Measurements from ENCODE around the gene KLHL21. TPM values are rescaled to one million over a fixed set of nuclear protein-coding genes. Genes with fewer than 3 reads are reported as not detected.
"Not testable (repeated sequence)": the region's sequence is repeated elsewhere in the genome, so short reads cannot be mapped to it uniquely, and the experiment has no call there.

Gene KLHL21
- total and polyA plus RNA-seq, 2 of the 4 experiments (the other 2 are of a cell fraction): 12.0 to 36.7 TPM

DNA sequence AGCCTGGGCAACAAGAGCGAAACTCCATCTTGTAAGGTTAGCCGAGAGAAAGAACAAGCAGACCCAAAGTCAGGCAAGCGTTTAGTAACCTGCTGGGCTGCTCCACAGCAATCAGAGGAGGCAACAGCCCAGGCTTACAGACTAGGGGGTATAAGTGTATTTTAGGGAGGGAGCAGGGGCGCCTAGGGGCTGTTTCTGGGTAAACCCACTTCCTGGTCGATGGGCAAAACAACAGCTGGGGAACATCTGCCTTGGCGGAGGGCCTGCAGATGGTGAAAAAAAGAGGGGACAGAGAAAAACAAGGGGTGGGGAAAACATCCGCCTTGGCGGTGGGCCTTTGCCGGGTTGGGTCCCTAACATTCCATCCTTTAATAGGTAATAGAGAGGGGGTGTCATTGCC is 42.4 kb downstream of the KLHL21 start:
- Histone ChIP-seq H3K4me3 (ENCODE audit: insufficient read depth, low read depth, low read length) (no peak overlapping the region), H3K4ac (ENCODE audit: low read depth, low read length) (no peak overlapping the region), H4K20me1 (ENCODE audit: insufficient read depth, low read length) (no peaks in the 10 kb centered on the region), H3K27ac (ENCODE audit: insufficient read depth, low read length) (no peak overlapping the region), H3K14ac (replicated peaks; ENCODE audit: low read depth, low read length) (no peak overlapping the region), H3K56ac (ENCODE audit: extremely low read depth, insufficient read depth, low read length) (no peak overlapping the region), H3K23ac (ENCODE audit: low read depth, low read length) (no peak overlapping the region), H4K8ac (ENCODE audit: low read depth in 2 of 2, low read length in 2 of 2) (no peak overlapping the region), H3K9me3 (ENCODE audit: control insufficient read depth, insufficient read depth, low read length) (no peaks in the 10 kb centered on the region), H3K79me1 (ENCODE audit: low read depth in 1 of 2, low read length in 2 of 2) (no peaks in the 10 kb centered on the region), H3K27me3 (ENCODE audit: control insufficient read depth, insufficient read depth, low read length) (peaks cover 27% of the 10 kb centered on the region), H2AFZ (replicated peaks; ENCODE audit: low read length, poor library complexity) (no peak overlapping the region), H3K9ac (ENCODE audit: low read depth, low read length) (no peak overlapping the region), H4K5ac (ENCODE audit: low read depth, low read length) (no peak overlapping the region), H3K18ac (ENCODE audit: low read depth, low read length) (no peak overlapping the region), H2BK5ac (ENCODE audit: low read depth, low read length, poor library complexity, severe bottlenecking) (no peak overlapping the region), H3K9me1 (ENCODE audit: insufficient read depth, low read length) (no peaks in the 10 kb centered on the region), H2AK9ac (replicated peaks; ENCODE audit: low read depth, low read length, poor library complexity) (no peak overlapping the region), H3K36me3 (ENCODE audit: control insufficient read depth, insufficient read depth, low read length) (no peaks in the 10 kb centered on the region), H3K4me2 (ENCODE audit: low read depth, low read length) (no peak overlapping the region), H2AK5ac (ENCODE audit: low read depth, low read length) (no peak overlapping the region), H2BK15ac (ENCODE audit: low read depth, low read length) (no peak overlapping the region), H2BK20ac (ENCODE audit: low read depth, low read length) (no peak overlapping the region), H4K91ac (ENCODE audit: insufficient read depth, low read depth, low read length) (no peak overlapping the region), H2BK120ac (ENCODE audit: low read depth, low read length) (no peak overlapping the region), H3K4me1 (ENCODE audit: control insufficient read depth, insufficient read depth, low read length) (no peaks in the 10 kb centered on the region)
- POLR2A ChIA-PET (ENCODE audit: unreplicated experiment): no interaction called here
- ATAC-seq (ENCODE audit: low read depth) (no peak), DNase-seq (no peak)
- in situ Hi-C loops (cut with MboI; ENCODE audit: low sequenced_read_pairs) (no loop called here), dilution Hi-C loops (cut with HindIII; ENCODE audit: low sequenced_read_pairs, unreplicated experiment) (no loop called here), intact Hi-C loops (cut with micrococcal nuclease) (no loop called here)
- CTCF ChIA-PET: no interaction called here
- TF ChIP-seq, protein P1, sequence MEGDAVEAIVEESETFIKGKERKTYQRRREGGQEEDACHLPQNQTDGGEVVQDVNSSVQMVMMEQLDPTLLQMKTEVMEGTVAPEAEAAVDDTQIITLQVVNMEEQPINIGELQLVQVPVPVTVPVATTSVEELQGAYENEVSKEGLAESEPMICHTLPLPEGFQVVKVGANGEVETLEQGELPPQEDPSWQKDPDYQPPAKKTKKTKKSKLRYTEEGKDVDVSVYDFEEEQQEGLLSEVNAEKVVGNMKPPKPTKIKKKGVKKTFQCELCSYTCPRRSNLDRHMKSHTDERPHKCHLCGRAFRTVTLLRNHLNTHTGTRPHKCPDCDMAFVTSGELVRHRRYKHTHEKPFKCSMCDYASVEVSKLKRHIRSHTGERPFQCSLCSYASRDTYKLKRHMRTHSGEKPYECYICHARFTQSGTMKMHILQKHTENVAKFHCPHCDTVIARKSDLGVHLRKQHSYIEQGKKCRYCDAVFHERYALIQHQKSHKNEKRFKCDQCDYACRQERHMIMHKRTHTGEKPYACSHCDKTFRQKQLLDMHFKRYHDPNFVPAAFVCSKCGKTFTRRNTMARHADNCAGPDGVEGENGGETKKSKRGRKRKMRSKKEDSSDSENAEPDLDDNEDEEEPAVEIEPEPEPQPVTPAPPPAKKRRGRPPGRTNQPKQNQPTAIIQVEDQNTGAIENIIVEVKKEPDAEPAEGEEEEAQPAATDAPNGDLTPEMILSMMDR (conservative IDR thresholded peaks at IDR 0.05; ENCODE audit: low read depth, low read length): no peak
- TF ChIP-seq MXI1 (IDR thresholded peaks at IDR 0.05; ENCODE audit: borderline replicate concordance, low read depth, low read length) (no peak), NFE2L2 (IDR thresholded peaks at IDR 0.05; ENCODE audit: low read depth, low read length) (no peak), POLR2A (IDR thresholded peaks at IDR 0.05; ENCODE audit: low read depth, low read length) (no peak), RCOR1 (IDR thresholded peaks at IDR 0.05; ENCODE audit: insufficient replicate concordance, low read length) (no peak)
- TF ChIP-seq, protein P2, sequence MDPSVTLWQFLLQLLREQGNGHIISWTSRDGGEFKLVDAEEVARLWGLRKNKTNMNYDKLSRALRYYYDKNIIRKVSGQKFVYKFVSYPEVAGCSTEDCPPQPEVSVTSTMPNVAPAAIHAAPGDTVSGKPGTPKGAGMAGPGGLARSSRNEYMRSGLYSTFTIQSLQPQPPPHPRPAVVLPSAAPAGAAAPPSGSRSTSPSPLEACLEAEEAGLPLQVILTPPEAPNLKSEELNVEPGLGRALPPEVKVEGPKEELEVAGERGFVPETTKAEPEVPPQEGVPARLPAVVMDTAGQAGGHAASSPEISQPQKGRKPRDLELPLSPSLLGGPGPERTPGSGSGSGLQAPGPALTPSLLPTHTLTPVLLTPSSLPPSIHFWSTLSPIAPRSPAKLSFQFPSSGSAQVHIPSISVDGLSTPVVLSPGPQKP (IDR thresholded peaks at IDR 0.05; ENCODE audit: borderline replicate concordance, low read depth, low read length): no peak
- 60% methylated on average over 2 of the region's 9 CpGs; no CpG with 5 or more reads in 1 of the 2 experiments for WGBS, 2 experiments (ENCODE audit: extremely low coverage in 2 of 2, insufficient read length in 1 of 2)
- BruUV-seq (replicated peaks): no TSS peak

DNA sequence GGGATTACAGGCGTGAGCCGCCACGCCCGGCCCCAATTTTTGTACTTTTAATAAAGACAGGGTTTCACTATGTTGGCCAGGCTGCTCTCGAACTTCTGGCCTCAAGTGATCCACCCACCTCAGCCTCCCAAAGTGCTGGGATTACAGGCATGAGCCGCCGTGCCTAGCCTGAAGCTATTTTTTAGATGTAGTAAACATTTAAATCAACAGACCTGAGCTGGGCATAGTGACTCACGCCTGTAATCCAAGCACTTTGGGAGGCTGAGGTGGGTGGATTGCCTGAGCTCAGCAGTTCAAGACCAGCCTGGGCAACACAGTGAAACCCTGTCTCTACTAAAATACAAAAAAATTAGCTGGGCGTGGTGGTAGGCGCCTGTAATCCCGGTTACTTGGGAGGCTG is 43.5 kb downstream of the KLHL21 start:
- H3K9ac ChIP-seq (ENCODE audit: low read depth, low read length); H2BK120ac ChIP-seq (ENCODE audit: low read depth, low read length); H3K4ac ChIP-seq (ENCODE audit: low read depth, low read length); dilution Hi-C loops (cut with HindIII; ENCODE audit: low sequenced_read_pairs, unreplicated experiment); H3K9me1 ChIP-seq (ENCODE audit: insufficient read depth, low read length); ATAC-seq (ENCODE audit: low read depth); POLR2A ChIA-PET (ENCODE audit: unreplicated experiment); H2AFZ ChIP-seq (replicated peaks; ENCODE audit: low read length, poor library complexity); H2BK15ac ChIP-seq (ENCODE audit: low read depth, low read length); H3K23ac ChIP-seq (ENCODE audit: low read depth, low read length); H4K5ac ChIP-seq (ENCODE audit: low read depth, low read length); H3K14ac ChIP-seq (replicated peaks; ENCODE audit: low read depth, low read length); H2BK5ac ChIP-seq (ENCODE audit: low read depth, low read length, poor library complexity, severe bottlenecking); H2BK20ac ChIP-seq (ENCODE audit: low read depth, low read length); H3K79me1 ChIP-seq (ENCODE audit: low read depth in 1 of 2, low read length in 2 of 2); H3K27ac ChIP-seq (ENCODE audit: insufficient read depth, low read length); DNase-seq; H2AK9ac ChIP-seq (replicated peaks; ENCODE audit: low read depth, low read length, poor library complexity); H3K4me2 ChIP-seq (ENCODE audit: low read depth, low read length); H3K4me1 ChIP-seq (ENCODE audit: control insufficient read depth, insufficient read depth, low read length); CTCF ChIA-PET; H4K91ac ChIP-seq (ENCODE audit: insufficient read depth, low read depth, low read length); H4K20me1 ChIP-seq (ENCODE audit: insufficient read depth, low read length); H2AK5ac ChIP-seq (ENCODE audit: low read depth, low read length); BruUV-seq (replicated peaks); H3K9me3 ChIP-seq (ENCODE audit: control insufficient read depth, insufficient read depth, low read length); H3K36me3 ChIP-seq (ENCODE audit: control insufficient read depth, insufficient read depth, low read length); H4K8ac ChIP-seq (ENCODE audit: low read depth in 2 of 2, low read length in 2 of 2); H3K56ac ChIP-seq (ENCODE audit: extremely low read depth, insufficient read depth, low read length); H3K18ac ChIP-seq (ENCODE audit: low read depth, low read length); in situ Hi-C loops (cut with MboI; ENCODE audit: low sequenced_read_pairs); intact Hi-C loops (cut with micrococcal nuclease); H3K4me3 ChIP-seq (ENCODE audit: insufficient read depth, low read depth, low read length): not testable (repeated sequence)
- peaks cover 18% of the 10 kb centered on the region for H3K27me3 ChIP-seq (ENCODE audit: control insufficient read depth, insufficient read depth, low read length)
- WGBS, 2 experiments (ENCODE audit: extremely low coverage in 2 of 2, insufficient read length in 1 of 2): no CpG with 5 or more reads among the region's 11 CpGs
